K562 (cell line): Measurements from ENCODE around the gene SH3TC1. TPM values are rescaled to one million over a fixed set of nuclear protein-coding genes. Genes with fewer than 3 reads are reported as not detected.

ENCODE experiments used
- ATAC-seq: fragments of 200-7000 bp; cut with Tn5 transposase; 3 replicates; pipeline ENCODE4 v1.9.1; 2020; ENCODE audit warnings: moderate library complexity
- BruUV-seq: library from RNA; stranded (reverse); fragments of 400-500 nt; replicated peaks from 2 replicates; lab custom pipeline; 2021; lab: Mats Ljungman, UMichigan
- CTCF ChIA-PET: fragments of 300-600 bp; formaldehyde crosslinking; extraction: SDS; loops from one replicate; lab custom pipeline; 2021; ENCODE audit warnings: low intra/inter-chr PET ratio; lab: Yijun Ruan, JAX
- POLR2A ChIA-PET: fragments of 300-600, 350-650 bp; sonication (Branson Sonifier 250); formaldehyde crosslinking; extraction: SDS; loops from one replicate; lab custom pipeline; 2021; ENCODE audit warnings: antibody characterized with exemption, inconsistent platforms; lab: Yijun Ruan, JAX
- DNase-seq, 4 experiments: peaks; one replicate each; pipeline versions ENCODE4 v3.0.0 to v3.0.0-alpha.2; 2011 to 2018; ENCODE audit warnings: low spot score in 3 of 4, mixed read lengths in 3 of 4; ENCODE audit errors: extremely low read depth in 1 of 4
- FAIRE-seq: peaks from 2 replicates; lab custom pipeline; 2011; peaks lifted over from hg19 to GRCh38; lab: Jason Lieb, UNC
- H2AFZ ChIP-seq: 2 replicates; pipeline ENCODE4 v1.6.0; 2011; ENCODE audit warnings: low read depth, low read length, control low read depth, inconsistent platforms
- H3K27ac ChIP-seq: fragments of 200-600 bp; 3 replicates; pipeline ENCODE4 v1.8.0; 2011; ENCODE audit warnings: low read depth, mild to moderate bottlenecking, control low read depth, inconsistent platforms, low read length, moderate library complexity, mixed read lengths; ENCODE audit errors: extremely low read depth
- H3K27me3 ChIP-seq, 2 experiments: fragments of 300-600 bp in 1 of 2; 2 replicates in 1 of 2; 3 replicates in 1 of 2; pipeline versions ENCODE4 v1.6.0 to v1.8.0; 2011; ENCODE audit warnings: inconsistent platforms in 2 of 2, low read length in 2 of 2, mild to moderate bottlenecking in 1 of 2, mixed read lengths in 1 of 2, moderate library complexity in 1 of 2; ENCODE audit not compliant: control insufficient read depth in 2 of 2, insufficient read depth in 2 of 2
- H3K36me3 ChIP-seq: fragments of 300-600 bp; 3 replicates; pipeline ENCODE4 v1.8.0; 2011; ENCODE audit warnings: mild to moderate bottlenecking, low read length, inconsistent platforms; ENCODE audit not compliant: control insufficient read depth, insufficient read depth
- H3K4me1 ChIP-seq, 2 experiments: fragments of 200-600 bp in 1 of 2; replicated peaks in 1 of 2; 2 replicates in 1 of 2; 3 replicates in 1 of 2; pipeline versions ENCODE4 v1.5.1 to v1.8.0; 2011; ENCODE audit warnings: inconsistent platforms in 2 of 2, low read length in 2 of 2, mild to moderate bottlenecking in 1 of 2, mixed read lengths in 1 of 2, moderate library complexity in 1 of 2; ENCODE audit not compliant: control insufficient read depth in 2 of 2, insufficient read depth in 2 of 2
- H3K4me2 ChIP-seq: 2 replicates; pipeline ENCODE4 v1.6.1; 2011; ENCODE audit warnings: low read length, control low read depth, inconsistent platforms, mixed read lengths; ENCODE audit not compliant: insufficient read depth
- H3K4me3 ChIP-seq: fragments of 200-600 bp; sonication (generic), shearing (Covaris generic); 2 replicates; pipeline ENCODE4 v1.5.1; 2016; ENCODE audit warnings: control low read depth, inconsistent platforms
- H3K79me2 ChIP-seq: fragments of 200-600 bp; 3 replicates; pipeline ENCODE4 v1.8.0; 2011; ENCODE audit warnings: low read length, inconsistent platforms; ENCODE audit not compliant: control insufficient read depth, insufficient read depth
- H3K9ac ChIP-seq, 2 experiments: 2 replicates each; pipeline versions ENCODE4 v1.6.0 to v1.6.1; 2011; ENCODE audit warnings: low read depth in 2 of 2, low read length in 2 of 2, control low read depth in 1 of 2, inconsistent platforms in 1 of 2, mild to moderate bottlenecking in 1 of 2, mixed read lengths in 1 of 2; ENCODE audit not compliant: insufficient read depth in 1 of 2
- H3K9me1 ChIP-seq: one replicate; pipeline ENCODE4 v1.6.0; 2011; ENCODE audit warnings: inconsistent platforms, mild to moderate bottlenecking, low read length, moderate library complexity; ENCODE audit not compliant: control insufficient read depth, insufficient read depth
- H3K9me3 ChIP-seq: replicated peaks from 2 replicates; pipeline ENCODE4 v1.5.1; 2011; ENCODE audit warnings: low read depth, low read length, inconsistent platforms; ENCODE audit not compliant: control insufficient read depth, insufficient read depth
- H4K20me1 ChIP-seq: replicated peaks from 2 replicates; pipeline ENCODE4 v1.6.1; 2011; ENCODE audit warnings: low read length, inconsistent platforms, mixed read lengths; ENCODE audit not compliant: control insufficient read depth, insufficient read depth
- CC2D1A ChIP-seq: fragments of 450-650 bp; IDR thresholded peaks from 2 replicates; pipeline ENCODE4 v1.6.1; 2017; ENCODE audit warnings: mild to moderate bottlenecking
- DACH1 ChIP-seq: fragments of 450-650 bp; IDR thresholded peaks from 2 replicates; pipeline ENCODE4 v1.6.1; 2018; ENCODE audit not compliant: partially characterized antibody
- DEAF1 ChIP-seq: fragments of 450-650 bp; formaldehyde crosslinking; IDR thresholded peaks from 2 replicates; pipeline ENCODE4 v1.4.0; 2020; ENCODE audit warnings: mild to moderate bottlenecking, moderate library complexity
- FOXA1 ChIP-seq: fragments of 450-650 bp; IDR thresholded peaks from 2 replicates; pipeline ENCODE4 v1.6.1; 2016; ENCODE audit warnings: mild to moderate bottlenecking, borderline replicate concordance
- HNRNPH1 ChIP-seq: fragments of 200-400 bp; formaldehyde crosslinking; optimal IDR thresholded peaks from 2 replicates; pipeline ENCODE3; 2017; ENCODE audit warnings: low read depth, mild to moderate bottlenecking, low read length, moderate library complexity
- MAFG ChIP-seq: fragments of 450-650 bp; conservative IDR thresholded peaks from 2 replicates; pipeline ENCODE4 v1.6.1; 2016; ENCODE audit warnings: missing genetic modification characterization, missing compliant biosample characterization
- MIER1 ChIP-seq: fragments of 450-650 bp; IDR thresholded peaks from 2 replicates; pipeline ENCODE4 v1.6.1; 2016; ENCODE audit warnings: antibody characterized with exemption, mild to moderate bottlenecking, low read depth
- PKNOX1 ChIP-seq: fragments of 450-650 bp; IDR thresholded peaks from 2 replicates; pipeline ENCODE4 v1.6.1; 2016
- PTRF ChIP-seq: fragments of 450-650 bp; IDR thresholded peaks from 2 replicates; pipeline ENCODE4 v1.6.1; 2016; ENCODE audit warnings: mild to moderate bottlenecking, missing genetic modification characterization, missing compliant biosample characterization
- RBM14 ChIP-seq: fragments of 200-400 bp; formaldehyde crosslinking; IDR thresholded peaks from 2 replicates; pipeline ENCODE4 v1.6.1; 2018; ENCODE audit warnings: low read depth, mild to moderate bottlenecking, low read length, moderate library complexity, borderline replicate concordance; ENCODE audit not compliant: insufficient read depth
- SNRNP70 ChIP-seq: fragments of 200-400 bp; formaldehyde crosslinking; optimal IDR thresholded peaks from 2 replicates; pipeline ENCODE3; 2017; ENCODE audit warnings: low read depth, low read length
- ZKSCAN8 ChIP-seq: fragments of 200-800 bp; sonication (Bioruptor generic); IDR thresholded peaks from 2 replicates; pipeline ENCODE4 v1.6.1; 2016; ENCODE audit warnings: missing genetic modification characterization, missing compliant biosample characterization
- ZNF780A ChIP-seq: fragments of 250-450 bp; sonication (Bioruptor Pico); IDR thresholded peaks from 2 replicates; pipeline ENCODE4 v1.5.0; 2021; ENCODE audit warnings: mild to moderate bottlenecking
- WGBS: fragments of 100-300 bp; shearing (Covaris generic); methylation state at CpG from one replicate; pipeline ENCODE4 v1.1.6; 2016; ENCODE audit warnings: low coverage, mixed read lengths; ENCODE audit not compliant: insufficient coverage; ENCODE audit errors: missing lambda C conversion rate; 5-methylcytosine and 5-hydroxymethylcytosine counted together
- in situ Hi-C: fragments of 300-500 bp; cut with MboI; formaldehyde crosslinking; loops from 4 replicates; pipeline ENCODE4 v1.15.0; 2018; ENCODE audit warnings: inconsistent platforms, mixed read lengths
- intact Hi-C: fragments of 100-400 bp; cut with micrococcal nuclease; formaldehyde crosslinking; loops from 2 replicates; pipeline ENCODE4 v1.14.2; 2022
- polyA plus RNA-seq, 8 experiments: library from polyadenylated mRNA; depleted of rRNA in 4 of 8; stranded (reverse) in 5 of 8; unstranded in 3 of 8; fragments of >200 nt; fragmentation: Nextera tagmentation in 2 of 8; fragmentation: Illumina TruSeq in 1 of 8; extraction: Ambion mirVana in 2 of 8; extraction: Trizol in 1 of 8; gene quantifications; 2 replicates each; pipeline versions ENCODE4 v1.2.1 to v1.2.3, GENCODE V29; 2011 to 2014; ENCODE audit warnings: inconsistent platforms in 1 of 8, missing spikeins in 1 of 8
- total RNA-seq, 7 experiments: library from RNA; depleted of rRNA in 6 of 7; stranded (reverse); fragments of >200 nt in 6 of 7; fragmentation: Illumina TruSeq in 2 of 7; extraction: Trizol in 2 of 7; gene quantifications; 2 replicates each; pipeline versions ENCODE4 v1.2.1 to v1.2.3, GENCODE V29; 2011 to 2021; ENCODE audit warnings: low replicate concordance in 1 of 7

SH3TC1 gene
- total and polyA plus RNA-seq, 9 of the 15 experiments (the other 6 are each of a cell fraction or from before 2014, with no cell fraction given) = 0.04 to 2.1 (median 0.48) TPM; not detected in 1

GRCh38 chr4:8177552-8177951 is 21.5 kb upstream of the SH3TC1 start:
- DNase-seq = no peak
- ChIA-PET POLR2A (interaction anchor here (1.1 to 1.7 kb wide), 3 partner anchors 17 to 27 kb away, joined by 3 to 6 read pairs (median 4); partner anchors contain the start of gene SH3TC1), CTCF (interaction anchor here (1.4 to 2.3 kb wide), 3 partner anchors 15 to 233 kb away, joined by 5 to 18 read pairs (median 8); no protein-coding TSS in a partner anchor)
- Histone ChIP-seq H3K9me1 (peaks cover 3% of the 10 kb centered on the region), H3K4me2 (no peak overlapping the region), H3K79me2 (no peaks in the 10 kb centered on the region), H3K27me3 (peaks cover 0 to 22% of the 10 kb centered on the region in 2 experiments; a peak in 2 of 5 replicates), H2AFZ (no peak overlapping the region), H3K9me3 (no peaks in the 10 kb centered on the region; the same call in 1 of the 2 replicates), H3K4me1 (peaks cover 0 to 12% of the 10 kb centered on the region in 2 experiments; a peak in 2 of 5 replicates), H3K4me3 (no peak overlapping the region), H4K20me1 (peaks cover 9% of the 10 kb centered on the region), H3K9ac (no peak overlapping the region), H3K27ac (no peak overlapping the region), H3K36me3 (no peaks in the 10 kb centered on the region)
- no peak for ATAC-seq
- TF ChIP-seq PTRF (tag) = no peak
- TF ChIP-seq DACH1 = no peak
- FAIRE-seq = no peak
- BruUV-seq = no TSS peak
- intact Hi-C loops (loop anchor here (5.0 to 10.0 kb wide), 2 partner anchors 60 to 227 kb away; no protein-coding TSS in a partner anchor), in situ Hi-C loops (no loop called here)
- WGBS = 5% methylated on average over 6 of the region's 6 CpGs

GRCh38 chr4:8177956-8178355 is 21.1 kb upstream of the SH3TC1 start:
- Histone ChIP-seq H3K79me2 (no peaks in the 10 kb centered on the region), H3K4me1 (peaks cover 0 to 16% of the 10 kb centered on the region in 2 experiments; a peak in 2 of 5 replicates), H3K9me3 (no peaks in the 10 kb centered on the region; the same call in 1 of the 2 replicates), H3K9ac (no peak overlapping the region), H3K4me2 (no peak overlapping the region), H3K36me3 (no peaks in the 10 kb centered on the region), H3K27ac (no peak overlapping the region), H3K27me3 (peaks cover 0 to 19% of the 10 kb centered on the region in 2 experiments; a peak in 2 of 5 replicates), H3K9me1 (peaks cover 3% of the 10 kb centered on the region), H2AFZ (no peak overlapping the region), H4K20me1 (peaks cover 9% of the 10 kb centered on the region), H3K4me3 (no peak overlapping the region)
- POLR2A ChIA-PET = interaction anchor here (1.1 kb wide), 1 partner anchor 27 kb away, joined by 3 read pairs; no protein-coding TSS in a partner anchor
- intact Hi-C loops (loop anchor here (5.0 to 10.0 kb wide), 2 partner anchors 59 to 227 kb away; no protein-coding TSS in a partner anchor), in situ Hi-C loops (no loop called here)
- no TSS peak for BruUV-seq
- ATAC-seq (no peak), DNase-seq (no peak), FAIRE-seq (no peak)
- CTCF ChIA-PET = interaction anchor here (0.7 to 2.3 kb wide), 3 partner anchors 14 to 225 kb away, joined by 6 to 18 read pairs (median 8); no protein-coding TSS in a partner anchor
- under 1% methylated on average over 11 of the region's 11 CpGs for WGBS
- TF ChIP-seq DEAF1 (CRISPR knock-in tag) = no peak
- TF ChIP-seq HNRNPH1 = no peak
- no peak for TF ChIP-seq SNRNP70
- TF ChIP-seq MIER1 = no peak
- TF ChIP-seq RBM14 = no peak
- no peak for TF ChIP-seq ZNF780A (CRISPR knock-in tag)
- no peak for TF ChIP-seq MAFG (tag)
- TF ChIP-seq CC2D1A = no peak
- no peak for TF ChIP-seq ZKSCAN8
- TF ChIP-seq PKNOX1 = no peak
- no peak for TF ChIP-seq FOXA1
